ENCODE results near the gene SPATA31C2. TPM values are rescaled to one million over a fixed set of nuclear protein-coding genes. Genes with fewer than 3 reads are reported as not detected.

The SPATA31C2 gene
- total RNA-seq, 1 experiment from 2014 or later, result 0.15 TPM

DNA sequence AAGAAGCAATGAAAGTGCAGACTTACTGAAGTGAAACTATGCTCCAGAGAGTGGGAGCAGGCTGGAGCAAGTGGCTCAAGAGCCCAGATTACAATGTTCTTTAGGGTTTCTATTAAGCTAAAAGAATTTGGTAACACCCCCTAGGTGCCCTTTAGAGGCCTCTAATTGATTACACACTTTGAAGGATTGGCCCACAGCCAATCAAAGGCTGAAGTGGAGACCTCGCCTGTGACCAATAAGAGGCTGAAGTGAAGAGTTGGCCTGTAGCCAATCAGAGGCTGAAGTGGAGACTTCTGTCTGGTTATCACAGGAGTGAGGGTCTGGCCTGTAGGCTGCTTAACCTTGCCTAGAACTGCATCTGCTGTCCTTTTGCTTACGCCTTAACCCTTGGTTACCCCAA lies 46.7 kb upstream of the SPATA31C2 start:
- Histone ChIP-seq H3K4ac (ENCODE audit: low read depth, low read length) (no peak overlapping the region), H4K20me1 (ENCODE audit: control insufficient read depth, insufficient read depth, insufficient read length) (no peaks in the 10 kb centered on the region), H2BK20ac (ENCODE audit: low read depth, low read length, poor library complexity, severe bottlenecking) (no peak overlapping the region), H2BK15ac (ENCODE audit: low read depth, low read length) (no peak overlapping the region), H3K79me1 (ENCODE audit: insufficient read depth, low read depth, low read length, poor library complexity, severe bottlenecking) (no peaks in the 10 kb centered on the region), H2BK12ac (ENCODE audit: insufficient read length, low read depth, low read length) (no peak overlapping the region), H3K4me2 (ENCODE audit: insufficient read depth, insufficient read length, low read length) (no peak overlapping the region), H3T11ph (ENCODE audit: low read length) (no peak overlapping the region), H2AK5ac (ENCODE audit: insufficient read length, low read length) (no peak overlapping the region), H3K27ac (ENCODE audit: insufficient read length, low read depth, low read length) (no peak overlapping the region), H3K9ac (ENCODE audit: extremely low read depth, insufficient read length, low read length) (no peak overlapping the region), H2BK5ac (ENCODE audit: insufficient read length, low read length) (no peak overlapping the region), H3K23ac (ENCODE audit: insufficient read length, low read depth, low read length) (no peak overlapping the region), H3K27me3 (ENCODE audit: insufficient read depth, low read length) (no peaks in the 10 kb centered on the region), H2AFZ (ENCODE audit: low read length) (no peak overlapping the region), H4K5ac (ENCODE audit: insufficient read length, low read depth, low read length) (no peak overlapping the region), H3K9me3 (ENCODE audit: control insufficient read depth, low read depth, low read length) (no peaks in the 10 kb centered on the region), H4K8ac (replicated peaks; ENCODE audit: insufficient read length, low read depth, low read length) (no peak overlapping the region), H3K4me1 (ENCODE audit: insufficient read depth, low read length) (no peaks in the 10 kb centered on the region), H3K23me2 (ENCODE audit: insufficient read length, low read depth, low read length, poor library complexity, severe bottlenecking) (no peaks in the 10 kb centered on the region), H3K14ac (ENCODE audit: insufficient read depth, low read length) (no peak overlapping the region), H2BK120ac (ENCODE audit: low read depth, low read length, poor library complexity, severe bottlenecking) (no peak overlapping the region), H3K79me2 (ENCODE audit: insufficient read depth, low read length) (no peaks in the 10 kb centered on the region), H3K56ac (ENCODE audit: insufficient read length, low read depth, low read length) (no peak overlapping the region), H4K91ac (ENCODE audit: insufficient read length, low read depth, low read length) (no peak overlapping the region), H3K18ac (ENCODE audit: insufficient read length, low read depth, low read length) (no peak overlapping the region)
- no peak for DNase-seq
- Mint-ChIP-seq H3K27me3 (ENCODE audit: low read depth) (no peaks in the 10 kb centered on the region; the same call in 1 of the 2 replicates), H3K4me3 (no peak overlapping the region), H3K4me1 (no peaks in the 10 kb centered on the region), H3K36me3 (ENCODE audit: insufficient read depth in 1 of 3, low read depth in 3 of 3) (no peaks in the 10 kb centered on the region), H3K27ac (no peak overlapping the region), H3K9me3 (no peaks in the 10 kb centered on the region)
- TF ChIP-seq, protein P1, sequence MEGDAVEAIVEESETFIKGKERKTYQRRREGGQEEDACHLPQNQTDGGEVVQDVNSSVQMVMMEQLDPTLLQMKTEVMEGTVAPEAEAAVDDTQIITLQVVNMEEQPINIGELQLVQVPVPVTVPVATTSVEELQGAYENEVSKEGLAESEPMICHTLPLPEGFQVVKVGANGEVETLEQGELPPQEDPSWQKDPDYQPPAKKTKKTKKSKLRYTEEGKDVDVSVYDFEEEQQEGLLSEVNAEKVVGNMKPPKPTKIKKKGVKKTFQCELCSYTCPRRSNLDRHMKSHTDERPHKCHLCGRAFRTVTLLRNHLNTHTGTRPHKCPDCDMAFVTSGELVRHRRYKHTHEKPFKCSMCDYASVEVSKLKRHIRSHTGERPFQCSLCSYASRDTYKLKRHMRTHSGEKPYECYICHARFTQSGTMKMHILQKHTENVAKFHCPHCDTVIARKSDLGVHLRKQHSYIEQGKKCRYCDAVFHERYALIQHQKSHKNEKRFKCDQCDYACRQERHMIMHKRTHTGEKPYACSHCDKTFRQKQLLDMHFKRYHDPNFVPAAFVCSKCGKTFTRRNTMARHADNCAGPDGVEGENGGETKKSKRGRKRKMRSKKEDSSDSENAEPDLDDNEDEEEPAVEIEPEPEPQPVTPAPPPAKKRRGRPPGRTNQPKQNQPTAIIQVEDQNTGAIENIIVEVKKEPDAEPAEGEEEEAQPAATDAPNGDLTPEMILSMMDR (conservative IDR thresholded peaks at IDR 0.05), result no peak
- WGBS (ENCODE audit: extremely low coverage, insufficient read length, low lambda C conversion rate), result no CpG with 5 or more reads among the region's 2 CpGs

All from H9 (cell line).